ENCODE results near the gene CD300A.

The CD300A gene

GRCh38 chr17:74520790-74521480 lies 54.5 kb downstream of the CD300A start:
- Mint-ChIP-seq H3K36me3 (ENCODE audit: low read depth) (no peaks in the 10 kb centered on the region), H3K9me3 (peaks cover 17% of the 10 kb centered on the region), H3K27ac (no peak overlapping the region), H3K27me3 (ENCODE audit: low read depth) (no peaks in the 10 kb centered on the region), H3K4me1 (ENCODE audit: low read depth) (peaks cover 10% of the 10 kb centered on the region), H3K4me3 (no peak overlapping the region)
- DNase-seq (ENCODE audit: low spot score) = no peak

- H3K27ac Mint-ChIP-seq = no peak overlapping the region
- H3K4me3 Mint-ChIP-seq = no peak overlapping the region
- no peaks in the 10 kb centered on the region for H3K36me3 Mint-ChIP-seq (ENCODE audit: low read depth)
- no peaks in the 10 kb centered on the region for H3K27me3 Mint-ChIP-seq (ENCODE audit: low read depth)
- peaks cover 10% of the 10 kb centered on the region for H3K4me1 Mint-ChIP-seq (ENCODE audit: low read depth)
- peak; percentile 23 for DNase-seq (ENCODE audit: low spot score)
- peaks cover 17% of the 10 kb centered on the region for H3K9me3 Mint-ChIP-seq
Measured at GRCh38 chr17:74521701-74522201, 55.3 kb downstream of the CD300A start.

- Mint-ChIP-seq H3K36me3 (ENCODE audit: low read depth) (no peaks in the 10 kb centered on the region), H3K27me3 (ENCODE audit: low read depth) (peaks cover 1% of the 10 kb centered on the region), H3K4me3 (no peak overlapping the region)
Measured at GRCh38 chr17:74522381-74523105, 56.1 kb downstream of the CD300A start.

GRCh38 chr17:74523308-74523707 lies 56.9 kb downstream of the CD300A start:
- H3K4me3 Mint-ChIP-seq = no peak overlapping the region

More at GRCh38 chr17:74522381-74523105, 56.1 kb downstream of the CD300A start:
- no peak for DNase-seq (ENCODE audit: low spot score)
- H3K9me3 Mint-ChIP-seq = peaks cover 17% of the 10 kb centered on the region
- H3K27ac Mint-ChIP-seq = no peak overlapping the region
- peaks cover 10% of the 10 kb centered on the region for H3K4me1 Mint-ChIP-seq (ENCODE audit: low read depth)

GRCh38 chr17:74524653-74525464 lies 58.4 kb downstream of the CD300A start:
- no peak overlapping the region for H3K27ac Mint-ChIP-seq
- H3K9me3 Mint-ChIP-seq = peaks cover 5% of the 10 kb centered on the region
- H3K4me3 Mint-ChIP-seq = no peak overlapping the region
- peaks cover 3% of the 10 kb centered on the region for H3K27me3 Mint-ChIP-seq (ENCODE audit: low read depth)
- H3K36me3 Mint-ChIP-seq (ENCODE audit: low read depth) = no peaks in the 10 kb centered on the region
- H3K4me1 Mint-ChIP-seq (ENCODE audit: low read depth) = peaks cover 10% of the 10 kb centered on the region
- no peak for DNase-seq (ENCODE audit: low spot score)

More at GRCh38 chr17:74523308-74523707, 56.9 kb downstream of the CD300A start:
- Mint-ChIP-seq H3K27me3 (ENCODE audit: low read depth) (peaks cover 1% of the 10 kb centered on the region), H3K9me3 (peaks cover 10% of the 10 kb centered on the region), H3K27ac (no peak overlapping the region), H3K36me3 (ENCODE audit: low read depth) (no peaks in the 10 kb centered on the region), H3K4me1 (ENCODE audit: low read depth) (peaks cover 10% of the 10 kb centered on the region)
- no peak for DNase-seq (ENCODE audit: low spot score)

GRCh38 chr17:74525465-74525725 lies 59.0 kb downstream of the CD300A start:
- peaks cover 3% of the 10 kb centered on the region for H3K27me3 Mint-ChIP-seq (ENCODE audit: low read depth)
- H3K9me3 Mint-ChIP-seq = peaks cover 5% of the 10 kb centered on the region
- H3K36me3 Mint-ChIP-seq (ENCODE audit: low read depth) = no peaks in the 10 kb centered on the region
- H3K4me3 Mint-ChIP-seq = no peak overlapping the region
- H3K27ac Mint-ChIP-seq = no peak overlapping the region
- H3K4me1 Mint-ChIP-seq (ENCODE audit: low read depth) = peaks cover 9% of the 10 kb centered on the region
- DNase-seq (ENCODE audit: low spot score) = no peak

DNA sequence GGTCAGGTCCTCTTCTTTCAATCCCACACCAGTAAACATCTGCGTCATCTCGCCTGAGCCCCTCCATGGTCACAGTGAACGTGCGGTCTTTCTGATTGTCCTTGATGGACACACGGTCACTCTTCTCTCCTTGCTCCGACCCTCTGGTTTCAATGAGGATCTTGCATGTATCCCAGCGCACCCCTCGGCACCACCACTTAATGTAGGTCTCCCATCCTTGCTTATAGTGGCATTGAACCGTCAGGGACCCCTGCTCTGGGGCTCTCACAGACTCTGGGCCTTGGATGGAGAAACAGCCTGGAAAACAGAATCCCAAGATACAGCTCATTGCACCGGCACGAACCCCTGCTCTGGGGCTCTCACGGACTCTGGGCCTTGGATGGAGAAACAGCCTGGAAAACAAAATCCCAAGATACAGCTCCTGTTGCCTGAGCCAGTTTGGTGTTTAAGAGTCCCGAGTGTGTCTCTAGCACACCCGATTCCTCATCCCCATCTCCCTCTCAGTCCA lies 59.4 kb downstream of the CD300A start:
- H3K9me3 Mint-ChIP-seq = peaks cover 5% of the 10 kb centered on the region
- peaks cover 3% of the 10 kb centered on the region for H3K27me3 Mint-ChIP-seq (ENCODE audit: low read depth)
- no peaks in the 10 kb centered on the region for H3K36me3 Mint-ChIP-seq (ENCODE audit: low read depth)
- no peak overlapping the region for H3K4me3 Mint-ChIP-seq
- H3K27ac Mint-ChIP-seq = no peak overlapping the region
- peaks cover 8% of the 10 kb centered on the region for H3K4me1 Mint-ChIP-seq (ENCODE audit: low read depth)
- DNase-seq (ENCODE audit: low spot score) = no peak

- Mint-ChIP-seq H3K4me1 (ENCODE audit: low read depth) (peaks cover 2% of the 10 kb centered on the region), H3K27ac (no peak overlapping the region)
Measured at GRCh38 chr17:74526681-74527080, 60.2 kb downstream of the CD300A start.

DNA sequence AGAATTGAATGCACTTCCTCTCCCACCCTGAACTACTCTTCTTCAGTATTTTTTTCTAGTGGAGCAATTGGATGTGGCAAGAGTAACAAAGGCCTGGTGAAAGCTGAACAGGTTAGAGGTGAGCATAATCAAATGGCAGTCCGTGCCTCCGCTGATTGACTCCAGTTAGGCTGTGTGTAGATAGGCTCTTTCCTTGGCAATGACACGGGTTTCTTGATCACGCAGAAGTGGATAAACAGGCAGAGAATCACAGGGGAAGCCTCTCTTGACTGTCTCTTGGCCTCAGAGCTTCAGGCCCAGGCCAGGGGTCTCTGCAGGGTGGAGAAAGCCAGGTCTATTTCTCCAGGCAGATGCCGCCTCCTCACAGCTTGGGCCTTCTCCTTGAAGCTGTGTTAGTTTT lies 60.6 kb downstream of the CD300A start:
- Mint-ChIP-seq H3K9me3 (peaks cover 5% of the 10 kb centered on the region), H3K36me3 (ENCODE audit: low read depth) (no peaks in the 10 kb centered on the region), H3K27me3 (ENCODE audit: low read depth) (peaks cover 5% of the 10 kb centered on the region), H3K4me3 (no peak overlapping the region), H3K4me1 (ENCODE audit: low read depth) (no peaks in the 10 kb centered on the region), H3K27ac (no peak overlapping the region)
- no peak for DNase-seq (ENCODE audit: low spot score)

More at GRCh38 chr17:74526681-74527080, 60.2 kb downstream of the CD300A start:
- Mint-ChIP-seq H3K27me3 (ENCODE audit: low read depth) (peaks cover 3% of the 10 kb centered on the region), H3K4me3 (no peak overlapping the region), H3K36me3 (ENCODE audit: low read depth) (no peaks in the 10 kb centered on the region), H3K9me3 (peaks cover 5% of the 10 kb centered on the region)
- DNase-seq (ENCODE audit: low spot score) = no peak

DNA sequence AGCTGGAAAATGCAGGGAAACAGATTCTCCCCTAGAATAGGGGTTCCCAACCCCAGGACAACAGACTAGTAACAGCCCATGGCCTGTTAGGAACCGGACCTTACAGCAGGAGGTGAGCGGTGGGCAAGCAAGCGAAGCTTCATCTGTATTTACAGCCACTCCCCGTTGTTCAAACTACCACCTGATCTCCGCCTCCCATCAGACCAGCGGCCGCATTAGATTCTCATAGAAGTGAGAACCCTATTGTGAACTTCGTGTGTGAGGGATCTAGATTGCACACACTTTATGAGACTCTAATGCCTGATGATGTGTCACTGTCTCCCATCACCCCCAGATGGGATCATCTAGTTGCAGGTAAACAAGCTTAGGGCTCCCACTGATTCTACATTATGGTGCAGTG lies 61.3 kb downstream of the CD300A start:
- DNase-seq (ENCODE audit: low spot score) = no peak
- Mint-ChIP-seq H3K27ac (no peak overlapping the region), H3K27me3 (ENCODE audit: low read depth) (peaks cover 9% of the 10 kb centered on the region), H3K9me3 (peaks cover 5% of the 10 kb centered on the region), H3K4me3 (no peak overlapping the region), H3K4me1 (ENCODE audit: low read depth) (peaks cover 4% of the 10 kb centered on the region), H3K36me3 (ENCODE audit: low read depth) (no peaks in the 10 kb centered on the region)

DNA sequence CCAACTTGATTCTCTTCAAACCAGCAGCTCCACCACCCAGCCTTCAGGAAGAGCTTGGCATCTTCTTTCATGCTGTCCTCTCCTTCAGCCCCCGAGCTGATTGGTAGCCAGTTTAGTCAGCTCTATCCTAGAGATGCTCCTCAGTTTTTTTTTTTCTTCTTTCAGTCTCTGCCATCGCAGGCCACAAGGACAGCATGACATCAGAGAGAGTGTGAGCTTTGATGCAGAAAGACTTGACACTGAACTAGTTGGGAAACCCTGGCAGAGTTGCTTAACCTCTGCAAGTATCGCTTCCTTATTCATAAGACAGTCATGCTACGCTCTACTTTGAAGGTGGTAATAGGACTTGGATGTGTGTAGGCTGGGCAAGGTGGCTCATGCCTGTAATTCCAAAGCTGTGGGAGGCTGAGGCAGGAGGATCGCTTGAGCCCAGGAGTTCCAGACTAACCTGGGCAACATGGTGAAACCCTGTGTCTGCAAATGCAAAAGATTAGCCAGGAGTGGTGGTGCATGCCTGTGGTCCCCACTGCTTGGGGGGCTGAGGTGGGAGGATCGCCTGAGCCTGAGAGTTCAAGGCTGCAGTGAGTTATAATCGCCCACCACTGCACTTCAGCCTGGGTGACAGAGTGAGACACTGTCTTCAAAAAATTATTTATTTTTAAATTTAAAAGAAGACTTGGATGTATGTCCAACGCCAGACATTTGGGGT lies 62.2 kb downstream of the CD300A start:
- H3K36me3 Mint-ChIP-seq (ENCODE audit: low read depth) = no peaks in the 10 kb centered on the region
- H3K27me3 Mint-ChIP-seq (ENCODE audit: low read depth) = peaks cover 17% of the 10 kb centered on the region
- H3K4me1 Mint-ChIP-seq (ENCODE audit: low read depth) = peaks cover 8% of the 10 kb centered on the region
- no peak for DNase-seq (ENCODE audit: low spot score)
- no peak overlapping the region for H3K4me3 Mint-ChIP-seq
- H3K27ac Mint-ChIP-seq = no peak overlapping the region
- no peaks in the 10 kb centered on the region for H3K9me3 Mint-ChIP-seq

GRCh38 chr17:74529243-74529642 lies 62.8 kb downstream of the CD300A start:
- peaks cover 20% of the 10 kb centered on the region for H3K27me3 Mint-ChIP-seq (ENCODE audit: low read depth)
- no peak overlapping the region for H3K27ac Mint-ChIP-seq
- no peak for DNase-seq (ENCODE audit: low spot score)
- no peaks in the 10 kb centered on the region for H3K36me3 Mint-ChIP-seq (ENCODE audit: low read depth)
- H3K9me3 Mint-ChIP-seq = no peaks in the 10 kb centered on the region
- no peak overlapping the region for H3K4me3 Mint-ChIP-seq
- peaks cover 8% of the 10 kb centered on the region for H3K4me1 Mint-ChIP-seq (ENCODE audit: low read depth)

- no peak for DNase-seq (ENCODE audit: low spot score)
- no peak overlapping the region for H3K4me3 Mint-ChIP-seq
- H3K4me1 Mint-ChIP-seq (ENCODE audit: low read depth) = peaks cover 8% of the 10 kb centered on the region
- H3K27ac Mint-ChIP-seq = no peak overlapping the region
- H3K36me3 Mint-ChIP-seq (ENCODE audit: low read depth) = no peaks in the 10 kb centered on the region
- peaks cover 32% of the 10 kb centered on the region for H3K27me3 Mint-ChIP-seq (ENCODE audit: low read depth)
- no peaks in the 10 kb centered on the region for H3K9me3 Mint-ChIP-seq
Measured at GRCh38 chr17:74530831-74531150, 64.4 kb downstream of the CD300A start.
